Astrocyte (in vitro differentiated cells and primary cell): ENCODE data around the gene CCDC57. TPM values are rescaled to one million over a fixed set of nuclear protein-coding genes. Genes with fewer than 3 reads are reported as not detected.

Experiments used
- DNase-seq: peaks from one replicate; pipeline ENCODE4 v3.0.0-alpha.2; 2010; ENCODE audit warnings: low read depth
- FAIRE-seq: peaks from 2 replicates; lab custom pipeline; 2011; peaks lifted over from hg19 to GRCh38; lab: Jason Lieb, UNC
- H2AFZ ChIP-seq: 2 replicates; pipeline ENCODE4 v1.6.0; 2012; ENCODE audit warnings: low read depth, low read length, inconsistent platforms
- H3K27ac ChIP-seq: 2 replicates; pipeline ENCODE4 v1.5.1; 2011; ENCODE audit warnings: low read depth, low read length, inconsistent platforms
- H3K27me3 ChIP-seq: 2 replicates; pipeline ENCODE4 v1.6.0; 2011; ENCODE audit warnings: low read length, inconsistent platforms; ENCODE audit not compliant: insufficient read depth
- H3K36me3 ChIP-seq: 2 replicates; pipeline ENCODE4 v1.5.1; 2011; ENCODE audit warnings: low read length, inconsistent platforms; ENCODE audit not compliant: insufficient read depth
- H3K4me1 ChIP-seq: 2 replicates; pipeline ENCODE4 v1.5.1; 2011; ENCODE audit warnings: low read length, inconsistent platforms; ENCODE audit not compliant: insufficient read depth
- H3K4me2 ChIP-seq: 2 replicates; pipeline ENCODE4 v1.6.0; 2012; ENCODE audit warnings: low read length, inconsistent platforms
- H3K4me3 ChIP-seq: 2 replicates; pipeline ENCODE4 v1.5.1; 2011; ENCODE audit warnings: low read depth, mild to moderate bottlenecking, low read length, inconsistent platforms; ENCODE audit not compliant: insufficient read depth
- H3K79me2 ChIP-seq: 2 replicates; pipeline ENCODE4 v1.6.0; 2012; ENCODE audit warnings: mild to moderate bottlenecking, low read length, inconsistent platforms; ENCODE audit not compliant: insufficient read depth
- H3K9ac ChIP-seq: 2 replicates; pipeline ENCODE4 v1.6.0; 2012; ENCODE audit warnings: mild to moderate bottlenecking, low read length, inconsistent platforms
- H3K9me3 ChIP-seq: 2 replicates; pipeline ENCODE4 v1.5.1; 2012; ENCODE audit warnings: low read depth, mild to moderate bottlenecking, low read length, inconsistent platforms; ENCODE audit not compliant: insufficient read depth
- H4K20me1 ChIP-seq: 2 replicates; pipeline ENCODE4 v1.6.0; 2012; ENCODE audit warnings: low read length, inconsistent platforms; ENCODE audit not compliant: insufficient read depth
- H3K27ac Mint-ChIP-seq: one replicate; pipeline ENCODE4 v1.8.0; 2021; ENCODE audit warnings: mild to moderate bottlenecking, mixed read lengths; ENCODE audit not compliant: unreplicated experiment
- H3K27me3 Mint-ChIP-seq: one replicate; pipeline ENCODE4 v1.8.0; 2021; ENCODE audit warnings: low read depth, mixed read lengths; ENCODE audit not compliant: unreplicated experiment
- H3K36me3 Mint-ChIP-seq: one replicate; pipeline ENCODE4 v1.8.0; 2021; ENCODE audit warnings: low read depth, mixed read lengths; ENCODE audit not compliant: unreplicated experiment
- H3K4me1 Mint-ChIP-seq: one replicate; pipeline ENCODE4 v1.8.0; 2021; ENCODE audit warnings: low read depth, mixed read lengths; ENCODE audit not compliant: unreplicated experiment
- H3K4me3 Mint-ChIP-seq: one replicate; pipeline ENCODE4 v1.8.0; 2021; ENCODE audit warnings: mild to moderate bottlenecking, moderate library complexity, mixed read lengths; ENCODE audit not compliant: unreplicated experiment
- H3K9me3 Mint-ChIP-seq: one replicate; pipeline ENCODE4 v1.8.0; 2021; ENCODE audit warnings: mild to moderate bottlenecking, mixed read lengths; ENCODE audit not compliant: unreplicated experiment
- EZH2 ChIP-seq: IDR thresholded peaks from 2 replicates; pipeline ENCODE4 v1.6.1; 2012; ENCODE audit warnings: mild to moderate bottlenecking, low read length, inconsistent platforms; ENCODE audit not compliant: insufficient read depth
- total RNA-seq: library from RNA; stranded (reverse); gene quantifications from 2 replicates; pipeline ENCODE4 v1.2.1, GENCODE V29; 2021
- TF ChIP-seq, protein P1 (sequence below): IDR thresholded peaks from 2 replicates; pipeline ENCODE4 v1.5.1; 2011; ENCODE audit warnings: low read depth, mild to moderate bottlenecking, inconsistent platforms, low read length, moderate library complexity; ENCODE audit not compliant: insufficient read depth

CCDC57 gene
- total RNA-seq, 1 donor from 2014 or later: 20.4 TPM

DNA sequence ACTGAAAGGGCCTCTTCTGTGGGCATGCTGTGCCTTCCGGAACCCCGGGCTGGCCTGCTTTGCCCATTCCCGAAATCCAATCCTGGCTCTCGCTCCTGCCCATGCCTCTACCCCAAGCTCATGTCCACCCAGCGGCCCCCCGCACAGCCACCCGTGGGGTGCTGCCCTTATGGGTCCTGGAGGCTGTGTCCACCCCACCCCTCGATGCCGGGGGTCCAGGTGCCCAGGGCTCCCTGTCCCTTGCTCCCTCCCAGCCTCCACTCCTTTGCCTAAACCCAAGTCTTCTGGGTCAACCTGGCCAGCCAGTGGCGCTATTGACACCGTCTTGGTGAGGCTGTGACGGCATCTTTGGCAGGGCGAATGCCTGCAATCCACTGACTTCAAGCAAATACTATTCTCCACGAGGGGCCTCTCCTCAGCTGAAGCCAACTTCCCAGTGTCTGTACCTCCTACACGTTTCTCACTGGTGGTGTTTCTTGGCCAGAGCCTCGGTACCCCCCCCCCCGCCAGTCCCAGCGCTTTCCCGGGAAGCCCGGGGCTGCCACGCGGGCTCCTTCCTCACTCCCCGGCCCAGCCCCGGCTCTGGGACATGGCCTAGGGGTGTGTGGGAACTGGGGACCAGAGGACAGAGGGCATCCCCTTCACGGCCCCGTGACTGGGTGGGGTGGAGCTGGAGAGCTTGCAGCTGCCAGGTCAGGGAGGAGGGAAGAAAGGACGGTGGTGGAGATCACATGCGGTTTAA lies 134.9 kb downstream of the CCDC57 start:
- Histone ChIP-seq H3K79me2 (no peaks in the 10 kb centered on the region), H3K4me2 (no peak overlapping the region), H3K27ac (no peak overlapping the region), H4K20me1 (peaks cover 36% of the 10 kb centered on the region), H3K4me3 (no peak overlapping the region), H3K36me3 (no peaks in the 10 kb centered on the region), H2AFZ (no peak overlapping the region), H3K9me3 (no peaks in the 10 kb centered on the region), H3K9ac (no peak overlapping the region), H3K4me1 (no peaks in the 10 kb centered on the region), H3K27me3 (no peaks in the 10 kb centered on the region)
- H3K36me3 Mint-ChIP-seq: peaks cover 2% of the 10 kb centered on the region
- DNase-seq (no peak), FAIRE-seq (no peak)
- no peaks in the 10 kb centered on the region for H3K9me3 Mint-ChIP-seq
- no peak overlapping the region for H3K4me3 Mint-ChIP-seq
- H3K27me3 Mint-ChIP-seq: peaks cover 3% of the 10 kb centered on the region
- no peaks in the 10 kb centered on the region for H3K4me1 Mint-ChIP-seq
- H3K27ac Mint-ChIP-seq: no peak overlapping the region
- no peak for TF ChIP-seq EZH2
- TF ChIP-seq, protein P1, sequence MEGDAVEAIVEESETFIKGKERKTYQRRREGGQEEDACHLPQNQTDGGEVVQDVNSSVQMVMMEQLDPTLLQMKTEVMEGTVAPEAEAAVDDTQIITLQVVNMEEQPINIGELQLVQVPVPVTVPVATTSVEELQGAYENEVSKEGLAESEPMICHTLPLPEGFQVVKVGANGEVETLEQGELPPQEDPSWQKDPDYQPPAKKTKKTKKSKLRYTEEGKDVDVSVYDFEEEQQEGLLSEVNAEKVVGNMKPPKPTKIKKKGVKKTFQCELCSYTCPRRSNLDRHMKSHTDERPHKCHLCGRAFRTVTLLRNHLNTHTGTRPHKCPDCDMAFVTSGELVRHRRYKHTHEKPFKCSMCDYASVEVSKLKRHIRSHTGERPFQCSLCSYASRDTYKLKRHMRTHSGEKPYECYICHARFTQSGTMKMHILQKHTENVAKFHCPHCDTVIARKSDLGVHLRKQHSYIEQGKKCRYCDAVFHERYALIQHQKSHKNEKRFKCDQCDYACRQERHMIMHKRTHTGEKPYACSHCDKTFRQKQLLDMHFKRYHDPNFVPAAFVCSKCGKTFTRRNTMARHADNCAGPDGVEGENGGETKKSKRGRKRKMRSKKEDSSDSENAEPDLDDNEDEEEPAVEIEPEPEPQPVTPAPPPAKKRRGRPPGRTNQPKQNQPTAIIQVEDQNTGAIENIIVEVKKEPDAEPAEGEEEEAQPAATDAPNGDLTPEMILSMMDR: no peak

DNA sequence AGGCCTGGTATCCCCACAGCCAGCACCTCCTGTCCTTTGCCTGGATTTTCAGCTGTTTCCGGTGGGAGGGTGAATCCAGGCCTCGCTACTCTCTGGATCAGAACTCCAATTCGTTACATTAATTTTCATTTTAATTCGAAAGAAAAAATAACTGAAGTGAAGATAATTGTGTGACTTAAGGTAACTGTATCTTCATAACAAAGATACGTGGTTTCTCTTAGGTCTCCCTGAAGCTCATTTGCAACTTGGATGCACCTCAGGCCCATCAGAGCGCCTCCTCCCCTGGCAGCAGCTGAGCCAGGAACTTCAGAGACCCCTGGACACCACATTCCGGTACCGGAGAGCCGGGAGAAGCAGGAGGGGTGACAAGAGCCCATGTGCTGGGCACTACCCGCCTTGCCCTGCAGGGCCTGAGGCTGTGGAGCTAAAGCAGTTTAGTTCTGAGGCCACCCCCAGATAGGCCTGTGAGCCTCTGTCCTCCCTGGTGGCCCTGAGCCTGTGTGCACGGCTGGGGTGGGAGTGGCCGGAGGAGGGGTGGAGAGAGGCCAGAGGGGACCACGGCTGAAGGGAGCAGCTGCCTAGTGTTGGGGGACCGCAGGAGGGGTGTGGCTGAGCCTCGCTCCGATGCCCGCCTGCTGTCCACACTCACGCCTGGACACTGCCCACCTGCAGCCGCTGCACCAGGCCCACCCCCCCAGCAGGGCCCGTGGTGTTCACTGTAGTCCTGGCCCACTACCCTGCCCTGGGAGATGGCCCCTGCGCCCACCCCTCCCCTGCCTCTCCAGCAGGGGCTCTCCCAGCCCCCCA lies 135.7 kb downstream of the CCDC57 start:
- Histone ChIP-seq H3K9ac (no peak overlapping the region), H3K4me2 (no peak overlapping the region), H2AFZ (no peak overlapping the region), H3K27ac (no peak overlapping the region), H3K36me3 (no peaks in the 10 kb centered on the region), H3K27me3 (no peaks in the 10 kb centered on the region), H3K79me2 (no peaks in the 10 kb centered on the region), H3K4me3 (no peak overlapping the region), H3K9me3 (no peaks in the 10 kb centered on the region), H4K20me1 (peaks cover 32% of the 10 kb centered on the region), H3K4me1 (no peaks in the 10 kb centered on the region)
- no peak overlapping the region for H3K27ac Mint-ChIP-seq
- H3K4me1 Mint-ChIP-seq: no peaks in the 10 kb centered on the region
- no peaks in the 10 kb centered on the region for H3K9me3 Mint-ChIP-seq
- DNase-seq (no peak), FAIRE-seq (no peak)
- H3K4me3 Mint-ChIP-seq: no peak overlapping the region
- H3K36me3 Mint-ChIP-seq: peaks cover 2% of the 10 kb centered on the region
- peaks cover 3% of the 10 kb centered on the region for H3K27me3 Mint-ChIP-seq
- TF ChIP-seq, protein P1: no peak
- no peak for TF ChIP-seq EZH2
